H1 (cell line): ENCODE measurements around the gene MYO7B. TPM values are rescaled to one million over a fixed set of nuclear protein-coding genes. Genes with fewer than 3 reads are reported as not detected.

Experiments used
- HDAC2 ChIP-seq, 2 experiments: fragments of 300-600 bp in 1 of 2; sonication (generic) in 1 of 2; IDR thresholded peaks; 2 replicates each; pipeline ENCODE4 v1.6.1; 2011 to 2012; ENCODE audit warnings: low read depth in 2 of 2, low read length in 2 of 2, mild to moderate bottlenecking in 2 of 2, moderate library complexity in 2 of 2, borderline replicate concordance in 1 of 2, inconsistent platforms in 1 of 2
- HDAC6 ChIP-seq: IDR thresholded peaks from one replicate; pipeline ENCODE4 v1.7.1; 2012; ENCODE audit warnings: low read depth, mild to moderate bottlenecking, inconsistent platforms, low read length, moderate library complexity
- JUN ChIP-seq: IDR thresholded peaks from 2 replicates; pipeline ENCODE4 v1.6.1; 2011; ENCODE audit warnings: low read depth, mild to moderate bottlenecking, improper control_type of control experiment, low read length
- RBBP5 ChIP-seq: IDR thresholded peaks from 2 replicates; pipeline ENCODE4 v1.7.1; 2012; ENCODE audit warnings: low read depth, mild to moderate bottlenecking, inconsistent platforms, low read length, moderate library complexity, borderline replicate concordance
- SIRT6 ChIP-seq: IDR thresholded peaks from one replicate; pipeline ENCODE4 v1.7.1; 2012; ENCODE audit warnings: low read length, inconsistent platforms
- polyA plus RNA-seq, 7 experiments: library from polyadenylated mRNA; depleted of rRNA in 3 of 7; stranded (reverse) in 5 of 7; unstranded in 2 of 7; fragments of >200 nt in 5 of 7; fragments of 200-250 nt in 2 of 7; gene quantifications; 1 replicate in 5 of 7; 2 replicates in 1 of 7; 4 replicates in 1 of 7; pipeline versions ENCODE4 v1.2.1 to v1.2.3, GENCODE V29; 2011 to 2013; ENCODE audit warnings: missing spikeins in 2 of 7, mixed read lengths in 2 of 7
- total RNA-seq: library from RNA; stranded (reverse); fragmentation: NEBNext Ultra II Directional; extraction: Animal tissue kit (Norgen Biotek cat#: 25700); gene quantifications from 2 replicates; pipeline ENCODE4 v1.2.1, GENCODE V29; 2021
- TF ChIP-seq, protein P1 (sequence below), 3 experiments: IDR thresholded peaks; 1 replicate in 2 of 3; 2 replicates in 1 of 3; pipeline versions ENCODE4 v1.5.1 to v1.6.1; 2011; ENCODE audit warnings: low read length in 3 of 3, mild to moderate bottlenecking in 3 of 3, inconsistent platforms in 2 of 3, low read depth in 1 of 3, moderate library complexity in 1 of 3; ENCODE audit not compliant: insufficient read depth in 1 of 3; ENCODE audit errors: control extremely low read depth in 1 of 3

Gene MYO7B
- total and polyA plus RNA-seq, 2 of the 8 experiments (the other 6 are each of a cell fraction or from before 2014, with no cell fraction given): not detected

DNA sequence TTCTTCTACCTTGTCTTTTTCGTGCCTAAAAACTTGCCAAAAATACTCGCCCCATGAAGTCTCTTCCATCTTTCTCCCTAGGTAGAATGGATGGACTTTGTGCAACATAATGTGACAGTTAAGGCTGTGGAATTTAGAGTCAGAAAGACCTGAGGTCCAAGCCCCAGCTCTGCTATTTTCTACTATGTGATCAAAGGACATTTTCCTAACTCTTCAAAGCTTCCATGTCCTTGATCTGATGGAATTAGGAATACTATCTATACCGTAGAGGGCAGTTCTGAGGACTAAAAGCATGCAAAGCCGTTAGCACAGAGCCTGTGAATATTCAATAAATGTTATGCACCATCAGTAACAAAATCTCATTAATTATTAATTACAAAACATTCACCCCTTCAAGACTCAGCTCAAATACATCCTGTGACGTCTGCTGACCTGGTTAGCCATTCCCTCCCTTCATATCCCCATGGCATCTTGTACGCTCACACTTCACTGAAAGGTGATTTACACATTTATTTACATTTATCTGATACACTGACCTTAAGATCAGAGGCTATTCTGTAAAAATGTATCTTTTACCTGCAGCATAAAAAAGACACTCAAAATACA lies 24.3 kb upstream of the MYO7B start (continued):
- TF ChIP-seq HDAC2 (IDR thresholded peaks at IDR 0.05; ENCODE audit: borderline replicate concordance in 1 of 2, low read depth in 2 of 2, low read length in 2 of 2) (no peak), HDAC6 (no peak), RBBP5 (no peak), JUN (no peak), SIRT6 (no peak)
- TF ChIP-seq, protein P1, sequence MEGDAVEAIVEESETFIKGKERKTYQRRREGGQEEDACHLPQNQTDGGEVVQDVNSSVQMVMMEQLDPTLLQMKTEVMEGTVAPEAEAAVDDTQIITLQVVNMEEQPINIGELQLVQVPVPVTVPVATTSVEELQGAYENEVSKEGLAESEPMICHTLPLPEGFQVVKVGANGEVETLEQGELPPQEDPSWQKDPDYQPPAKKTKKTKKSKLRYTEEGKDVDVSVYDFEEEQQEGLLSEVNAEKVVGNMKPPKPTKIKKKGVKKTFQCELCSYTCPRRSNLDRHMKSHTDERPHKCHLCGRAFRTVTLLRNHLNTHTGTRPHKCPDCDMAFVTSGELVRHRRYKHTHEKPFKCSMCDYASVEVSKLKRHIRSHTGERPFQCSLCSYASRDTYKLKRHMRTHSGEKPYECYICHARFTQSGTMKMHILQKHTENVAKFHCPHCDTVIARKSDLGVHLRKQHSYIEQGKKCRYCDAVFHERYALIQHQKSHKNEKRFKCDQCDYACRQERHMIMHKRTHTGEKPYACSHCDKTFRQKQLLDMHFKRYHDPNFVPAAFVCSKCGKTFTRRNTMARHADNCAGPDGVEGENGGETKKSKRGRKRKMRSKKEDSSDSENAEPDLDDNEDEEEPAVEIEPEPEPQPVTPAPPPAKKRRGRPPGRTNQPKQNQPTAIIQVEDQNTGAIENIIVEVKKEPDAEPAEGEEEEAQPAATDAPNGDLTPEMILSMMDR (IDR thresholded peaks at IDR 0.05; ENCODE audit: control extremely low read depth in 1 of 3, insufficient read depth in 1 of 3, low read depth in 1 of 3, low read length in 3 of 3): no peak
- TF ChIP-seq, all 59 proteins: peak for 0
